Fibroblast of mammary gland (primary cell): ENCODE measurements around the gene SIN3B.

Source experiments
- DNase-seq: peaks from one replicate; pipeline ENCODE4 v3.0.0-alpha.2; 2010; ENCODE audit warnings: low read depth
- H3K4me3 ChIP-seq: 2 replicates; pipeline ENCODE4 v1.5.1; 2011; ENCODE audit warnings: low read depth, mild to moderate bottlenecking, low read length, moderate library complexity; ENCODE audit not compliant: control insufficient read depth
- TF ChIP-seq, protein P1 (sequence below): conservative IDR thresholded peaks from 2 replicates; pipeline ENCODE4 v1.5.1; 2011; ENCODE audit warnings: low read depth, low read length, inconsistent platforms; ENCODE audit not compliant: control insufficient read depth, insufficient read depth

SIN3B gene

GRCh38 chr19:16849168-16849567 lies 20.0 kb downstream of the SIN3B start:
- DNase-seq = peak; percentile 79
- no peak overlapping the region for H3K4me3 ChIP-seq
- TF ChIP-seq, protein P1, sequence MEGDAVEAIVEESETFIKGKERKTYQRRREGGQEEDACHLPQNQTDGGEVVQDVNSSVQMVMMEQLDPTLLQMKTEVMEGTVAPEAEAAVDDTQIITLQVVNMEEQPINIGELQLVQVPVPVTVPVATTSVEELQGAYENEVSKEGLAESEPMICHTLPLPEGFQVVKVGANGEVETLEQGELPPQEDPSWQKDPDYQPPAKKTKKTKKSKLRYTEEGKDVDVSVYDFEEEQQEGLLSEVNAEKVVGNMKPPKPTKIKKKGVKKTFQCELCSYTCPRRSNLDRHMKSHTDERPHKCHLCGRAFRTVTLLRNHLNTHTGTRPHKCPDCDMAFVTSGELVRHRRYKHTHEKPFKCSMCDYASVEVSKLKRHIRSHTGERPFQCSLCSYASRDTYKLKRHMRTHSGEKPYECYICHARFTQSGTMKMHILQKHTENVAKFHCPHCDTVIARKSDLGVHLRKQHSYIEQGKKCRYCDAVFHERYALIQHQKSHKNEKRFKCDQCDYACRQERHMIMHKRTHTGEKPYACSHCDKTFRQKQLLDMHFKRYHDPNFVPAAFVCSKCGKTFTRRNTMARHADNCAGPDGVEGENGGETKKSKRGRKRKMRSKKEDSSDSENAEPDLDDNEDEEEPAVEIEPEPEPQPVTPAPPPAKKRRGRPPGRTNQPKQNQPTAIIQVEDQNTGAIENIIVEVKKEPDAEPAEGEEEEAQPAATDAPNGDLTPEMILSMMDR = no peak

DNA sequence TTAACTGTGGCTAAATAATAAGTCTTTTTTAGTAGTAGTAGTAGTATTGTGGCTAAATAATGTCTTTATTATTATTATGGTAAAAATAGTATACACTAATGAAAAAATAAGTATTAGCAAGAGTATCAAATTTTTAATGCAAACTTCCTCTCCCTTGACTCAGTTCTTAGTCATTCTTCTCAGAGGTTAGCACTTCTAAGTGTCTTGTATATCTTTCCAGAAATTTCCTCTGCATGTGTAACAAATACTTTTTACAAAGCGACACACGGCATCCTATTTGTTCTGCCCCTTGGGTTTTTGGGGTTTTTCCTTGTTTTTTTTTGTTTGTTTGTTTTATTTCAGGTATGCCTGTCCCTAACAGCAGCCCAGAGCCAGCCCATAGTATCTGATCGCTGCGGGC lies 20.9 kb downstream of the SIN3B start:
- H3K4me3 ChIP-seq = no peak overlapping the region
- DNase-seq = peak; percentile 61
- TF ChIP-seq, protein P1 = no peak

GRCh38 chr19:16851031-16851712 lies 22.0 kb downstream of the SIN3B start:
- TF ChIP-seq, protein P1 = no peak

DNA sequence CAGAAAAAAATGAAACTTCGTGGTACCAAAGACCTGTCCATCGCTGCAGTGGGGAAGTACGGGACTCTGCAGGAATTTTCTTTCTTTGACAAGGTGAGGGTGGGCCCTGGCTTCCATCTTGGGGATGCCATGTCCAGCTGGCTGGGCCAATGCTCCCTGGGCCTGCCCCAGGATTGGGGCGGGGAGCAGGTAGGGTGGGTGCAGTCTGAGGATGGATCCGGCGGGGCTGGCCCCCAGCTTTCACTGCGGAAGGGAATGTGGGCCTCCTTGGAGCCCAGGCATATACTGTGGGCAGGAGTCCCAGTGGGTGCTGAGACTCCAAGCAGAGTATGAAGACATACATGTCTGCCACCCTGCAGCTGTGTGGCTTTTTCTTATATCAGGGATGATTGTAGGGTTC lies 23.9 kb downstream of the SIN3B start:
- TF ChIP-seq, protein P1 = no peak

More at GRCh38 chr19:16851031-16851712, 22.0 kb downstream of the SIN3B start:
- H3K4me3 ChIP-seq = no peak overlapping the region
- DNase-seq = no peak

DNA sequence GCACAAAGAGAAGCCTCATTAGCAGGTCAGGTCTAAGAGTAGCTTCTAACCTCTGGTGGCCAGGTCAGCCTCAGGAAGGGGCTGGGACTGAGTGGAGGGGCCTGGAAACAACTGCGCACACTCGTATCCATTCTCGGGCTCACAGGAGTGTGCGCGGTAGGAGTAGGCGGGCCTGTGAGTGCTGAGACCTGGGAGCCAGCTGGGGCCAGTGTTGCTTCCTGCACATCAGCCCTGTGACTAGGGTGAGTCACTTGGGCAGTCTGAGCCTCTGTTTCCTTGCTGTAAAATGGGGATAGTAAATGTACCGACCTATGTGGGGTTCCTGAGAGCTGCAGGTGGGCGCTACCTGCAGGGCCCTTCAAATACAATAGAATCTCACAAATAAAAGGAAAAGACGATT lies 26.9 kb downstream of the SIN3B start:
- TF ChIP-seq, protein P1 = no peak
- no peak overlapping the region for H3K4me3 ChIP-seq
- peak; percentile 16 for DNase-seq

More for the DNA sequence above, 23.9 kb downstream of the SIN3B start:
- no peak for DNase-seq
- no peak overlapping the region for H3K4me3 ChIP-seq

- TF ChIP-seq, protein P1 = no peak
- DNase-seq = no peak
- H3K4me3 ChIP-seq = no peak overlapping the region
Measured at GRCh38 chr19:16859626-16860025, 30.4 kb downstream of the SIN3B start.
